ENCODE results near the gene MGRN1.
"Not testable (repeated sequence)": the region's sequence is repeated elsewhere in the genome, so short reads cannot be mapped to it uniquely, and the experiment has no call there.

DNA sequence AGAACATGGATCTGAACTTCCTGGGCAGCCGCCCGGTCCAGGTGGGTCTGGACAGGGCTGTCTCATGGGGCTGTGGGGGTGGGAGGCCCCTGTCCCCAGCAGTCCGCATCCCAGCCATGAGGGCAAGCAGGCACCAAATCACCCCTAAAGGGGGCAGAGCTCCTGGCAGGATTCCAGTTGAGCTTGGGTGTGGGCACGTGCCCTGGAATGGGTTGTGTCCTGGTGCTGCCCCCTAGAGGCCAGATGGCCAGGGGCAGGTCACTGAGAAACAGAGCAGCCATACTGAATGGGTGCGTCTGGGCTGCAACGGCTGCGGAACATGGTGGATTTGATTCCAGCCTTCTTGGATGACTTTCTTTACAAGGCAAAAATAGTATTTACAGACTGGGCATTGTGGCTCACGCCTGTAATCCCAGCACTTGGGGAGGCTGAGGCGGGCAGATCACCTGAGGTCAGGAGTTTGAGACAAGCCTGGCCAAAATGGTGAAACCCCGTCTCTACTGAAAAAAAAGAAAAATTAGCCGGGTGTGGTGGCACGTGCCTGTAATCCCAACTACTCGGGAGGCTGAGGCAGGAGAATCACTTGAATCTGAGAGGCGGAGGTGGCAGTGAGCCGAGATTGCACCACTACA, 25.9 kb downstream of the MGRN1 start:
- TF ChIP-seq ZNF565 (CRISPR knock-in tag; conservative IDR thresholded peaks at IDR 0.05; ENCODE audit: low read depth); OSR1 (CRISPR knock-in tag; IDR thresholded peaks at IDR 0.05); RARB (CRISPR knock-in tag; IDR thresholded peaks at IDR 0.05); TOX (CRISPR knock-in tag; IDR thresholded peaks at IDR 0.05; ENCODE audit: borderline replicate concordance); ESRRG (CRISPR knock-in tag; IDR thresholded peaks at IDR 0.05); ZFP30 (CRISPR knock-in tag; IDR thresholded peaks at IDR 0.05); ZFP3 (CRISPR knock-in tag; IDR thresholded peaks at IDR 0.05); GLIS3 (CRISPR knock-in tag; IDR thresholded peaks at IDR 0.05); ARNTL (CRISPR knock-in tag; IDR thresholded peaks at IDR 0.05; ENCODE audit: borderline replicate concordance, low read depth): not testable (repeated sequence)
- TF ChIP-seq, protein P1, sequence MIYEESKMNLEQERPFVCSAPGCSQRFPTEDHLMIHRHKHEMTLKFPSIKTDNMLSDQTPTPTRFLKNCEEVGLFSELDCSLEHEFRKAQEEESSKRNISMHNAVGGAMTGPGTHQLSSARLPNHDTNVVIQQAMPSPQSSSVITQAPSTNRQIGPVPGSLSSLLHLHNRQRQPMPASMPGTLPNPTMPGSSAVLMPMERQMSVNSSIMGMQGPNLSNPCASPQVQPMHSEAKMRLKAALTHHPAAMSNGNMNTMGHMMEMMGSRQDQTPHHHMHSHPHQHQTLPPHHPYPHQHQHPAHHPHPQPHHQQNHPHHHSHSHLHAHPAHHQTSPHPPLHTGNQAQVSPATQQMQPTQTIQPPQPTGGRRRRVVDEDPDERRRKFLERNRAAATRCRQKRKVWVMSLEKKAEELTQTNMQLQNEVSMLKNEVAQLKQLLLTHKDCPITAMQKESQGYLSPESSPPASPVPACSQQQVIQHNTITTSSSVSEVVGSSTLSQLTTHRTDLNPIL (CRISPR knock-in tag; IDR thresholded peaks at IDR 0.05; ENCODE audit: low read depth), result not testable (repeated sequence)
- TF ChIP-seq, protein P2, sequence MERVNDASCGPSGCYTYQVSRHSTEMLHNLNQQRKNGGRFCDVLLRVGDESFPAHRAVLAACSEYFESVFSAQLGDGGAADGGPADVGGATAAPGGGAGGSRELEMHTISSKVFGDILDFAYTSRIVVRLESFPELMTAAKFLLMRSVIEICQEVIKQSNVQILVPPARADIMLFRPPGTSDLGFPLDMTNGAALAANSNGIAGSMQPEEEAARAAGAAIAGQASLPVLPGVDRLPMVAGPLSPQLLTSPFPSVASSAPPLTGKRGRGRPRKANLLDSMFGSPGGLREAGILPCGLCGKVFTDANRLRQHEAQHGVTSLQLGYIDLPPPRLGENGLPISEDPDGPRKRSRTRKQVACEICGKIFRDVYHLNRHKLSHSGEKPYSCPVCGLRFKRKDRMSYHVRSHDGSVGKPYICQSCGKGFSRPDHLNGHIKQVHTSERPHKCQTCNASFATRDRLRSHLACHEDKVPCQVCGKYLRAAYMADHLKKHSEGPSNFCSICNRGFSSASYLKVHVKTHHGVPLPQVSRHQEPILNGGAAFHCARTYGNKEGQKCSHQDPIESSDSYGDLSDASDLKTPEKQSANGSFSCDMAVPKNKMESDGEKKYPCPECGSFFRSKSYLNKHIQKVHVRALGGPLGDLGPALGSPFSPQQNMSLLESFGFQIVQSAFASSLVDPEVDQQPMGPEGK (CRISPR knock-in tag; IDR thresholded peaks at IDR 0.05; ENCODE audit: borderline replicate concordance), result not testable (repeated sequence)

Data from SK-N-SH treated with all-trans-retinoic acid at 6 μM for 48 hours (cell line).